H9 (cell line): ENCODE results near the gene CYP26A1. TPM values are rescaled to one million over a fixed set of nuclear protein-coding genes. Genes with fewer than 3 reads are reported as not detected.

Experiments
- DNase-seq: peaks from one replicate; pipeline ENCODE4 v3.0.0-alpha.2; 2017
- H2AFZ ChIP-seq: one replicate; pipeline ENCODE4 v1.6.1; 2013; ENCODE audit warnings: mild to moderate bottlenecking, low read length, control low read depth, moderate library complexity
- H2AK5ac ChIP-seq: 2 replicates; pipeline ENCODE4 v1.6.1; 2013; ENCODE audit warnings: low read length, control low read depth, mixed read lengths; ENCODE audit not compliant: insufficient read length
- H2BK120ac ChIP-seq: one replicate; pipeline ENCODE4 v1.6.1; 2013; ENCODE audit warnings: low read depth, mild to moderate bottlenecking, low read length, control low read depth, inconsistent platforms; ENCODE audit not compliant: poor library complexity, severe bottlenecking
- H2BK12ac ChIP-seq: 2 replicates; pipeline ENCODE4 v1.6.1; 2013; ENCODE audit warnings: low read length, control low read depth, mixed read lengths, low read depth; ENCODE audit not compliant: insufficient read length
- H2BK15ac ChIP-seq: 2 replicates; pipeline ENCODE4 v1.6.1; 2013; ENCODE audit warnings: low read depth, low read length, control low read depth
- H2BK20ac ChIP-seq: one replicate; pipeline ENCODE4 v1.6.1; 2013; ENCODE audit warnings: low read depth, mild to moderate bottlenecking, low read length, control low read depth, inconsistent platforms; ENCODE audit not compliant: poor library complexity, severe bottlenecking
- H2BK5ac ChIP-seq: 2 replicates; pipeline ENCODE4 v1.6.1; 2013; ENCODE audit warnings: low read length, control low read depth, mixed read lengths; ENCODE audit not compliant: insufficient read length
- H3K14ac ChIP-seq: 2 replicates; pipeline ENCODE4 v1.6.1; 2013; ENCODE audit warnings: low read length, control low read depth; ENCODE audit not compliant: insufficient read depth
- H3K18ac ChIP-seq: 2 replicates; pipeline ENCODE4 v1.6.1; 2013; ENCODE audit warnings: low read depth, mild to moderate bottlenecking, mixed read lengths, low read length, control low read depth; ENCODE audit not compliant: insufficient read length
- H3K23ac ChIP-seq: 2 replicates; pipeline ENCODE4 v1.6.1; 2013; ENCODE audit warnings: low read length, control low read depth, mixed read lengths, low read depth; ENCODE audit not compliant: insufficient read length
- H3K23me2 ChIP-seq: 2 replicates; pipeline ENCODE4 v1.6.1; 2013; ENCODE audit warnings: low read depth, mild to moderate bottlenecking, mixed read lengths, low read length, control low read depth; ENCODE audit not compliant: insufficient read length, poor library complexity, severe bottlenecking
- H3K27ac ChIP-seq: 2 replicates; pipeline ENCODE4 v1.5.1; 2013; ENCODE audit warnings: low read length, control low read depth, mixed read lengths, low read depth; ENCODE audit not compliant: insufficient read length
- H3K27me3 ChIP-seq: 2 replicates; pipeline ENCODE4 v1.6.1; 2013; ENCODE audit warnings: low read length, control low read depth, inconsistent platforms; ENCODE audit not compliant: insufficient read depth
- H3K4ac ChIP-seq: 2 replicates; pipeline ENCODE4 v1.6.1; 2013; ENCODE audit warnings: low read depth, mild to moderate bottlenecking, control low read depth, inconsistent platforms, low read length, moderate library complexity
- H3K4me1 ChIP-seq: 2 replicates; pipeline ENCODE4 v1.6.1; 2013; ENCODE audit warnings: low read length, control low read depth, inconsistent platforms; ENCODE audit not compliant: insufficient read depth
- H3K4me2 ChIP-seq: 2 replicates; pipeline ENCODE4 v1.6.1; 2013; ENCODE audit warnings: low read length, control low read depth, mixed read lengths; ENCODE audit not compliant: insufficient read length, insufficient read depth
- H3K56ac ChIP-seq: 2 replicates; pipeline ENCODE4 v1.6.1; 2013; ENCODE audit warnings: low read depth, mild to moderate bottlenecking, mixed read lengths, low read length, control low read depth; ENCODE audit not compliant: insufficient read length
- H3K79me1 ChIP-seq: 2 replicates; pipeline ENCODE4 v1.6.1; 2013; ENCODE audit warnings: low read depth, mild to moderate bottlenecking, moderate library complexity, low read length, control low read depth, inconsistent platforms; ENCODE audit not compliant: insufficient read depth, poor library complexity, severe bottlenecking
- H3K79me2 ChIP-seq: 2 replicates; pipeline ENCODE4 v1.6.1; 2013; ENCODE audit warnings: low read length, control low read depth, inconsistent platforms; ENCODE audit not compliant: insufficient read depth
- H3K9ac ChIP-seq: 2 replicates; pipeline ENCODE4 v1.6.1; 2013; ENCODE audit warnings: low read length, control low read depth, mixed read lengths; ENCODE audit not compliant: insufficient read length; ENCODE audit errors: extremely low read depth
- H3K9me3 ChIP-seq: one replicate; pipeline ENCODE4 v1.6.1; 2013; ENCODE audit warnings: low read depth, low read length, inconsistent platforms; ENCODE audit not compliant: control insufficient read depth
- H3T11ph ChIP-seq: one replicate; pipeline ENCODE4 v1.6.1; 2013; ENCODE audit warnings: mild to moderate bottlenecking, low read length, control low read depth, inconsistent platforms
- H4K20me1 ChIP-seq: one replicate; pipeline ENCODE4 v1.6.1; 2013; ENCODE audit not compliant: control insufficient read depth, insufficient read length, insufficient read depth
- H4K5ac ChIP-seq: 2 replicates; pipeline ENCODE4 v1.6.1; 2013; ENCODE audit warnings: low read depth, mild to moderate bottlenecking, mixed read lengths, low read length, control low read depth; ENCODE audit not compliant: insufficient read length
- H4K8ac ChIP-seq: replicated peaks from 2 replicates; pipeline ENCODE4 v1.6.1; 2013; ENCODE audit warnings: low read length, control low read depth, mixed read lengths, low read depth; ENCODE audit not compliant: insufficient read length
- H4K91ac ChIP-seq: 2 replicates; pipeline ENCODE4 v1.6.1; 2013; ENCODE audit warnings: low read depth, mild to moderate bottlenecking, moderate library complexity, mixed read lengths, low read length, control low read depth; ENCODE audit not compliant: insufficient read length
- H3K27ac Mint-ChIP-seq, 3 experiments: 2 replicates in 2 of 3; 3 replicates in 1 of 3; pipeline ENCODE4 v1.8.0; 2020 to 2021; ENCODE audit warnings: mixed read lengths in 3 of 3, mild to moderate bottlenecking in 1 of 3, moderate library complexity in 1 of 3
- H3K27me3 Mint-ChIP-seq: 2 replicates; pipeline ENCODE4 v1.8.0; 2021; ENCODE audit warnings: low read depth, mild to moderate bottlenecking, moderate library complexity, mixed read lengths
- H3K36me3 Mint-ChIP-seq, 3 experiments: 2 replicates in 2 of 3; 3 replicates in 1 of 3; pipeline ENCODE4 v1.8.0; 2020 to 2021; ENCODE audit warnings: low read depth in 3 of 3, mixed read lengths in 3 of 3; ENCODE audit not compliant: insufficient read depth in 1 of 3
- H3K4me1 Mint-ChIP-seq, 2 experiments: 2 replicates each; pipeline ENCODE4 v1.8.0; 2020; ENCODE audit warnings: mixed read lengths in 2 of 2
- H3K4me3 Mint-ChIP-seq, 2 experiments: 2 replicates in 1 of 2; 3 replicates in 1 of 2; pipeline ENCODE4 v1.8.0; 2020 to 2021; ENCODE audit warnings: mild to moderate bottlenecking in 2 of 2, mixed read lengths in 2 of 2, moderate library complexity in 1 of 2
- H3K9me3 Mint-ChIP-seq, 2 experiments: 2 replicates in 1 of 2; 3 replicates in 1 of 2; pipeline ENCODE4 v1.8.0; 2020; ENCODE audit warnings: mild to moderate bottlenecking in 2 of 2, mixed read lengths in 2 of 2, moderate library complexity in 1 of 2
- WGBS: extraction: QIAGEN DNeasy Blood & Tissue Kit; methylation state at CpG from one replicate; pipeline ENCODE4 v1.1.7; 2013; ENCODE audit warnings: missing lambda C conversion rate, low lambda C conversion rate, mixed read lengths; ENCODE audit not compliant: insufficient read length; ENCODE audit errors: extremely low coverage; 5-methylcytosine and 5-hydroxymethylcytosine counted together
- total RNA-seq: library from RNA; stranded (reverse); gene quantifications from 2 replicates; pipeline ENCODE4 v1.2.1, GENCODE V29; 2021
- TF ChIP-seq, protein P1 (sequence below): fragments of 200-600 bp; sonication (generic); conservative IDR thresholded peaks from 3 replicates; pipeline ENCODE4 v1.8.0; 2021; ENCODE audit warnings: antibody characterized with exemption, mild to moderate bottlenecking

The CYP26A1 gene
- total RNA-seq, 1 experiment from 2014 or later = 72.1 TPM

DNA sequence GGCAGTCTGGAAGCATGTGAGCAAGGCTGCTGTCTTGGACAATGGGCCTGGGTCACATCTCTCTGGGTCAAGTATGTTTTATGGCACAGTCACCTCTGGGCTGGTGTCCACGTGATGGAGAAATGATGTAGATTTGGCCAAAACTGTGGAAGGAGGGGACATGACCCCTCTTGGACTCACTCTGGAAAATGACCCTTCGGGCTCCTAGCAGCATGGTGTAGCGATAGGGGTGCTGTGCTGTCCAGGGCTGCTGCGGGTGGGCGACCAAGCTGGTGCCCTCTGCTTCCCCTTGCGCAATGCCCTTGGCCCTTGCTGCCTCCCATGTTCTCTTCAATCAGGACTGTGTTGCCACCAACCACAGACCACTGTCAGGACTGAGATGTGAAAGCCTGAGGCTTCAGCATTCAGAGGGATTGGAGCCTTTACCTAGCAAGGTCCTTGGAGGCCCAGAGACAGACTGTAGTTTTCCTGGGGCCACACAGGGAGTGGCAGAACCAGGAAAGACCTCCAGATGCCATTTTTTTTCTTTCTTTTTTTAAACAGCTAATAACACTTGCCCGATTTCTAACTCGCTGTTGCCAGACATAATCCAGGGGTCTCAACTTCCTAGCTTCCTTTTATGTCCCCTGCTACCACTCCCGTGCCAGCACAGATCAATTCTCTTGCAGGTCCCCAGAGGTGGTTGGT, 6.1 kb downstream of the CYP26A1 start:
- Mint-ChIP-seq H3K36me3 (peaks cover 0 to 34% (median 28%) of the 10 kb centered on the region in 3 experiments; a peak in 4 of 7 replicates), H3K4me1 (peaks cover 30 to 34% of the 10 kb centered on the region in 2 experiments), H3K4me3 (no peak overlapping the region), H3K9me3 (peaks cover 0 to 3% of the 10 kb centered on the region in 2 experiments; a peak in 1 of 5 replicates), H3K27ac (peak overlapping the region; percentile 68 to 81 (median 77); a peak in 3 of 7 replicates), H3K27me3 (peaks cover 29% of the 10 kb centered on the region)
- H2BK15ac ChIP-seq = no peak overlapping the region
- H3K4me2 ChIP-seq = no peak overlapping the region
- H4K20me1 ChIP-seq = no peaks in the 10 kb centered on the region
- H2BK12ac ChIP-seq = no peak overlapping the region
- H4K91ac ChIP-seq = no peak overlapping the region
- no peak overlapping the region for H2BK20ac ChIP-seq
- no peaks in the 10 kb centered on the region for H3K79me1 ChIP-seq
- no peak overlapping the region for H2AFZ ChIP-seq
- no peaks in the 10 kb centered on the region for H3K4me1 ChIP-seq
- H4K8ac ChIP-seq = no peak overlapping the region
- no peak for DNase-seq
- H3K27ac ChIP-seq = no peak overlapping the region
- H3K9ac ChIP-seq = no peak overlapping the region
- H3K9me3 ChIP-seq = no peaks in the 10 kb centered on the region
- H3K56ac ChIP-seq = no peak overlapping the region
- peaks cover 18% of the 10 kb centered on the region; the same call in 1 of the 2 replicates for H3K27me3 ChIP-seq
- H4K5ac ChIP-seq = no peak overlapping the region
- no peak overlapping the region for H2AK5ac ChIP-seq
- H3K4ac ChIP-seq = no peak overlapping the region
- peaks cover 6% of the 10 kb centered on the region for H3K23me2 ChIP-seq
- no peak overlapping the region for H2BK120ac ChIP-seq
- H3K23ac ChIP-seq = no peak overlapping the region
- H3T11ph ChIP-seq = no peak overlapping the region
- no CpG with 5 or more reads among the region's 9 CpGs for WGBS
- H3K18ac ChIP-seq = no peak overlapping the region
- H3K14ac ChIP-seq = no peak overlapping the region
- no peaks in the 10 kb centered on the region for H3K79me2 ChIP-seq
- TF ChIP-seq, protein P1, sequence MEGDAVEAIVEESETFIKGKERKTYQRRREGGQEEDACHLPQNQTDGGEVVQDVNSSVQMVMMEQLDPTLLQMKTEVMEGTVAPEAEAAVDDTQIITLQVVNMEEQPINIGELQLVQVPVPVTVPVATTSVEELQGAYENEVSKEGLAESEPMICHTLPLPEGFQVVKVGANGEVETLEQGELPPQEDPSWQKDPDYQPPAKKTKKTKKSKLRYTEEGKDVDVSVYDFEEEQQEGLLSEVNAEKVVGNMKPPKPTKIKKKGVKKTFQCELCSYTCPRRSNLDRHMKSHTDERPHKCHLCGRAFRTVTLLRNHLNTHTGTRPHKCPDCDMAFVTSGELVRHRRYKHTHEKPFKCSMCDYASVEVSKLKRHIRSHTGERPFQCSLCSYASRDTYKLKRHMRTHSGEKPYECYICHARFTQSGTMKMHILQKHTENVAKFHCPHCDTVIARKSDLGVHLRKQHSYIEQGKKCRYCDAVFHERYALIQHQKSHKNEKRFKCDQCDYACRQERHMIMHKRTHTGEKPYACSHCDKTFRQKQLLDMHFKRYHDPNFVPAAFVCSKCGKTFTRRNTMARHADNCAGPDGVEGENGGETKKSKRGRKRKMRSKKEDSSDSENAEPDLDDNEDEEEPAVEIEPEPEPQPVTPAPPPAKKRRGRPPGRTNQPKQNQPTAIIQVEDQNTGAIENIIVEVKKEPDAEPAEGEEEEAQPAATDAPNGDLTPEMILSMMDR = no peak
- no peak overlapping the region for H2BK5ac ChIP-seq
